Fibroblast of lung (primary cell): ENCODE measurements around the gene CLDN34. TPM values are rescaled to one million over a fixed set of nuclear protein-coding genes. Genes with fewer than 3 reads are reported as not detected.

ENCODE experiments used
- DNase-seq, 2 donors: peaks; one replicate each; pipeline versions ENCODE4 v3.0.0 to v3.0.0-alpha.2; 2010; ENCODE audit warnings: low read depth in 2 of 2
- H2AFZ ChIP-seq: 2 replicates; pipeline ENCODE4 v1.5.1; 2012; ENCODE audit warnings: low read length, control low read depth, inconsistent platforms
- H3K27ac ChIP-seq: 2 replicates; pipeline ENCODE4 v1.5.1; 2011; ENCODE audit warnings: low read length, control low read depth; ENCODE audit not compliant: insufficient read depth
- H3K27me3 ChIP-seq: 2 replicates; pipeline ENCODE4 v1.5.1; 2011; ENCODE audit warnings: mild to moderate bottlenecking, low read length; ENCODE audit not compliant: control insufficient read depth, insufficient read depth
- H3K36me3 ChIP-seq: 2 replicates; pipeline ENCODE4 v1.5.1; 2011; ENCODE audit warnings: low read length; ENCODE audit not compliant: control insufficient read depth, insufficient read depth
- H3K4me1 ChIP-seq: 2 replicates; pipeline ENCODE4 v1.5.1; 2011; ENCODE audit warnings: low read length; ENCODE audit not compliant: control insufficient read depth, insufficient read depth; ENCODE audit errors: extremely low read depth
- H3K4me2 ChIP-seq: 2 replicates; pipeline ENCODE4 v1.5.1; 2011; ENCODE audit warnings: low read length, control low read depth; ENCODE audit not compliant: insufficient read depth; ENCODE audit errors: extremely low read depth
- H3K4me3 ChIP-seq, 4 experiments: fragments of 200-600 bp in 1 of 4; sonication (generic) in 1 of 4; replicated peaks in 1 of 4; 2 replicates each; pipeline ENCODE4 v1.5.1; 2011 to 2016; ENCODE audit warnings: low read length in 4 of 4, low read depth in 3 of 4, mild to moderate bottlenecking in 3 of 4, control low read depth in 2 of 4, inconsistent platforms in 1 of 4, mixed read lengths in 1 of 4; ENCODE audit not compliant: insufficient read depth in 1 of 4; ENCODE audit errors: control extremely low read depth in 1 of 4
- H3K79me2 ChIP-seq: 2 replicates; pipeline ENCODE4 v1.5.1; 2012; ENCODE audit warnings: mild to moderate bottlenecking, low read length, inconsistent platforms; ENCODE audit not compliant: control insufficient read depth, insufficient read depth
- H3K9ac ChIP-seq: 2 replicates; pipeline ENCODE4 v1.5.1; 2011; ENCODE audit warnings: mild to moderate bottlenecking, low read length, control low read depth; ENCODE audit not compliant: insufficient read depth
- H3K9me3 ChIP-seq: 2 replicates; pipeline ENCODE4 v1.5.1; 2012; ENCODE audit warnings: low read depth, low read length; ENCODE audit not compliant: control insufficient read depth, insufficient read depth
- H4K20me1 ChIP-seq: 2 replicates; pipeline ENCODE4 v1.5.1; 2011; ENCODE audit warnings: low read length; ENCODE audit not compliant: control insufficient read depth, insufficient read depth; ENCODE audit errors: extremely low read depth
- CTCF ChIP-seq, 2 donors: IDR thresholded peaks in 1 of 2; conservative IDR thresholded peaks in 1 of 2; 1 replicate in 1 of 2; 2 replicates in 1 of 2; pipeline ENCODE4 v1.5.1; 2011 to 2012; ENCODE audit warnings: low read length in 2 of 2, control low read depth in 1 of 2, inconsistent platforms in 1 of 2, low read depth in 1 of 2, mild to moderate bottlenecking in 1 of 2
- EZH2 ChIP-seq: IDR thresholded peaks from 2 replicates; pipeline ENCODE4 v1.5.1; 2012; ENCODE audit warnings: low read length, control low read depth, mild to moderate bottlenecking; ENCODE audit errors: missing control alignments
- polyA plus RNA-seq, 2 donors: library from polyadenylated mRNA; depleted of rRNA in 1 of 2; stranded (reverse) in 1 of 2; unstranded in 1 of 2; fragments of >200 nt; gene quantifications; 2 replicates each; pipeline ENCODE4 v1.2.1, GENCODE V29; 2011 to 2012; ENCODE audit warnings: missing spikeins in 1 of 2
- total RNA-seq: library from RNA; depleted of rRNA; stranded (reverse); fragments of >200 nt; gene quantifications from 2 replicates; pipeline ENCODE4 v1.2.1, GENCODE V29; 2014

The CLDN34 gene
- total and polyA plus RNA-seq, 2 donors (not counting 1 experiment from before 2014, with no cell fraction given), result not detected

- H3K79me2 ChIP-seq, result no peaks in the 10 kb centered on the region
- H3K4me1 ChIP-seq, result no peaks in the 10 kb centered on the region
- no peaks in the 10 kb centered on the region for H4K20me1 ChIP-seq
- H3K4me3 ChIP-seq, result no peak overlapping the region
- no peak overlapping the region for H3K9ac ChIP-seq
- no peak for DNase-seq
- no peaks in the 10 kb centered on the region for H3K27me3 ChIP-seq
- no peak overlapping the region for H2AFZ ChIP-seq
- no peak for TF ChIP-seq EZH2
- TF ChIP-seq CTCF (conservative IDR thresholded peaks at IDR 0.05 in 1 of 2, IDR thresholded peaks at IDR 0.05 in 1 of 2; ENCODE audit: low read depth in 1 of 2, low read length in 2 of 2), result no peak
- H3K9me3 ChIP-seq, result no peaks in the 10 kb centered on the region
- H3K4me2 ChIP-seq, result no peak overlapping the region
- H3K36me3 ChIP-seq, result no peaks in the 10 kb centered on the region
- no peak overlapping the region for H3K27ac ChIP-seq
Measured at GRCh38 chrX:9983441-9983840, 16.3 kb downstream of the CLDN34 start.

- Histone ChIP-seq H3K9me3 (no peaks in the 10 kb centered on the region), H3K4me2 (no peak overlapping the region), H2AFZ (no peak overlapping the region), H3K27me3 (no peaks in the 10 kb centered on the region), H3K79me2 (no peaks in the 10 kb centered on the region), H4K20me1 (no peaks in the 10 kb centered on the region), H3K4me1 (no peaks in the 10 kb centered on the region), H3K36me3 (no peaks in the 10 kb centered on the region), H3K4me3 (no peak overlapping the region), H3K27ac (no peak overlapping the region), H3K9ac (no peak overlapping the region)
- TF ChIP-seq CTCF (conservative IDR thresholded peaks at IDR 0.05 in 1 of 2, IDR thresholded peaks at IDR 0.05 in 1 of 2; ENCODE audit: low read depth in 1 of 2, low read length in 2 of 2) (no peak), EZH2 (no peak)
- no peak for DNase-seq
Measured at GRCh38 chrX:9983846-9984245, 16.7 kb downstream of the CLDN34 start.

- Histone ChIP-seq H3K27me3 (no peaks in the 10 kb centered on the region), H3K79me2 (no peaks in the 10 kb centered on the region), H3K4me3 (no peak overlapping the region), H4K20me1 (no peaks in the 10 kb centered on the region), H3K9ac (no peak overlapping the region), H3K9me3 (no peaks in the 10 kb centered on the region), H3K4me1 (no peaks in the 10 kb centered on the region), H3K4me2 (no peak overlapping the region), H2AFZ (no peak overlapping the region), H3K36me3 (no peaks in the 10 kb centered on the region), H3K27ac (no peak overlapping the region)
- peak; percentile 22 to 37 for TF ChIP-seq CTCF (conservative IDR thresholded peaks at IDR 0.05 in 1 of 2, IDR thresholded peaks at IDR 0.05 in 1 of 2; ENCODE audit: low read depth in 1 of 2, low read length in 2 of 2)
- TF ChIP-seq EZH2, result no peak
- DNase-seq, result peak in 1 of 2 donors; percentile 18
Measured at GRCh38 chrX:9988762-9989161, 21.6 kb downstream of the CLDN34 start.
